ENCODE measurements around the gene CD36. TPM values are rescaled to one million over a fixed set of nuclear protein-coding genes. Genes with fewer than 3 reads are reported as not detected.

CD36 gene
- total RNA-seq, 1 experiment from 2014 or later: 0.28 TPM

DNA sequence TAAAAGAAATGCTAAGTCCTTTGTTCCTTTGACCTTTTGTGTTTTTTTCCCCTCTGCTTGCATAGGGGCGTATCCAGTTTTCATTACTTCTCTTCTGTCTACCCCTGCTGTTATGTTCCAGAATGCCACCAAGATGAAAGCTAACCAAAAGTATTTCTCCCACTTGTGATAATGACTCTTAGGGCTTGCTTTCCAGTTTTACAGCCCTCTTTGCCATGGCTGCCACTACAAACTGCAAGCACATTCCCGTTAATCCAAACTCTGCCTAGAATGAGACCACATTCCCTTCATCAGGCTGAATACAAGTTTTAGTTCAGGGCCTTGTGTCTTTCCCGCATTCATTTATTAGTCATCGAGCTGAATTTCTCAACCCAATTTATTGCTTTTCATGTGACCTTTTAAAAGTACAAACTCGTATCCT, 23.6 kb upstream of the CD36 start:
- Histone ChIP-seq H3K27me3 (ENCODE audit: insufficient read depth, low read length) (no peaks in the 10 kb centered on the region), H4K5ac (ENCODE audit: insufficient read length, low read depth, low read length) (no peak overlapping the region), H2BK5ac (ENCODE audit: insufficient read length, low read length) (no peak overlapping the region), H3K4ac (ENCODE audit: low read depth, low read length) (no peak overlapping the region), H4K20me1 (ENCODE audit: control insufficient read depth, insufficient read depth, insufficient read length) (no peaks in the 10 kb centered on the region), H3K14ac (ENCODE audit: insufficient read depth, low read length) (no peak overlapping the region), H4K91ac (ENCODE audit: insufficient read length, low read depth, low read length) (no peak overlapping the region), H3T11ph (ENCODE audit: low read length) (no peak overlapping the region), H3K18ac (ENCODE audit: insufficient read length, low read depth, low read length) (no peak overlapping the region), H3K9ac (ENCODE audit: extremely low read depth, insufficient read length, low read length) (no peak overlapping the region), H3K79me2 (ENCODE audit: insufficient read depth, low read length) (no peaks in the 10 kb centered on the region), H2BK12ac (ENCODE audit: insufficient read length, low read depth, low read length) (no peak overlapping the region), H3K4me1 (ENCODE audit: insufficient read depth, low read length) (no peaks in the 10 kb centered on the region; the same call in 1 of the 2 replicates), H3K9me3 (ENCODE audit: control insufficient read depth, low read depth, low read length) (no peaks in the 10 kb centered on the region), H2BK120ac (ENCODE audit: low read depth, low read length, poor library complexity, severe bottlenecking) (no peak overlapping the region), H3K23ac (ENCODE audit: insufficient read length, low read depth, low read length) (no peak overlapping the region), H2BK15ac (ENCODE audit: low read depth, low read length) (no peak overlapping the region), H3K56ac (ENCODE audit: insufficient read length, low read depth, low read length) (no peak overlapping the region), H2AK5ac (ENCODE audit: insufficient read length, low read length) (no peak overlapping the region), H2BK20ac (ENCODE audit: low read depth, low read length, poor library complexity, severe bottlenecking) (no peak overlapping the region), H3K23me2 (ENCODE audit: insufficient read length, low read depth, low read length, poor library complexity, severe bottlenecking) (no peaks in the 10 kb centered on the region), H3K27ac (ENCODE audit: insufficient read length, low read depth, low read length) (no peak overlapping the region), H3K79me1 (ENCODE audit: insufficient read depth, low read depth, low read length, poor library complexity, severe bottlenecking) (no peaks in the 10 kb centered on the region), H3K4me2 (ENCODE audit: insufficient read depth, insufficient read length, low read length) (no peak overlapping the region), H4K8ac (replicated peaks; ENCODE audit: insufficient read length, low read depth, low read length) (no peak overlapping the region), H2AFZ (ENCODE audit: low read length) (peak overlapping the region; percentile 34)
- H3K9me3 Mint-ChIP-seq: peaks cover 3 to 5% of the 10 kb centered on the region in 2 experiments; a peak in 3 of 5 replicates
- H3K27ac Mint-ChIP-seq: no peak overlapping the region
- H3K36me3 Mint-ChIP-seq (ENCODE audit: insufficient read depth in 1 of 3, low read depth in 3 of 3): peaks cover 0 to 4% (median 0%) of the 10 kb centered on the region in 3 experiments; a peak in 1 of 7 replicates
- peaks cover 15 to 16% of the 10 kb centered on the region in 2 experiments for H3K4me1 Mint-ChIP-seq
- TF ChIP-seq, protein P1, sequence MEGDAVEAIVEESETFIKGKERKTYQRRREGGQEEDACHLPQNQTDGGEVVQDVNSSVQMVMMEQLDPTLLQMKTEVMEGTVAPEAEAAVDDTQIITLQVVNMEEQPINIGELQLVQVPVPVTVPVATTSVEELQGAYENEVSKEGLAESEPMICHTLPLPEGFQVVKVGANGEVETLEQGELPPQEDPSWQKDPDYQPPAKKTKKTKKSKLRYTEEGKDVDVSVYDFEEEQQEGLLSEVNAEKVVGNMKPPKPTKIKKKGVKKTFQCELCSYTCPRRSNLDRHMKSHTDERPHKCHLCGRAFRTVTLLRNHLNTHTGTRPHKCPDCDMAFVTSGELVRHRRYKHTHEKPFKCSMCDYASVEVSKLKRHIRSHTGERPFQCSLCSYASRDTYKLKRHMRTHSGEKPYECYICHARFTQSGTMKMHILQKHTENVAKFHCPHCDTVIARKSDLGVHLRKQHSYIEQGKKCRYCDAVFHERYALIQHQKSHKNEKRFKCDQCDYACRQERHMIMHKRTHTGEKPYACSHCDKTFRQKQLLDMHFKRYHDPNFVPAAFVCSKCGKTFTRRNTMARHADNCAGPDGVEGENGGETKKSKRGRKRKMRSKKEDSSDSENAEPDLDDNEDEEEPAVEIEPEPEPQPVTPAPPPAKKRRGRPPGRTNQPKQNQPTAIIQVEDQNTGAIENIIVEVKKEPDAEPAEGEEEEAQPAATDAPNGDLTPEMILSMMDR (conservative IDR thresholded peaks at IDR 0.05): no peak
- WGBS (ENCODE audit: extremely low coverage, insufficient read length, low lambda C conversion rate): no CpG with 5 or more reads among the region's 5 CpGs
- H3K27me3 Mint-ChIP-seq (ENCODE audit: low read depth): no peaks in the 10 kb centered on the region
- no peak overlapping the region for H3K4me3 Mint-ChIP-seq
- DNase-seq: no peak

All from H9 (cell line).